Panc1 (cell line): ENCODE results near the gene CNBP. TPM values are rescaled to one million over a fixed set of nuclear protein-coding genes. Genes with fewer than 3 reads are reported as not detected.
A peak's percentile ranks its signal among the peaks of the same experiment; 100 is the strongest.

Experiments
- ATAC-seq: fragments of 200-7000 bp; cut with Tn5 transposase; 2 replicates; pipeline ENCODE4 v1.9.1; 2020; ENCODE audit warnings: mild to moderate bottlenecking, moderate library complexity
- Bru-seq: library from RNA; stranded (reverse); fragments of 400-500 nt; gene quantifications from one replicate; lab custom pipeline; 2021; lab: Mats Ljungman, UMichigan
- BruChase-seq, 2 experiments: library from RNA; stranded (reverse); fragments of 400-500 nt; gene quantifications; one replicate each; lab custom pipeline; 2021; lab: Mats Ljungman, UMichigan
- BruUV-seq: library from RNA; stranded (reverse); fragments of 400-500 nt; replicated peaks from 2 replicates; lab custom pipeline; 2021; lab: Mats Ljungman, UMichigan
- CTCF ChIA-PET: fragments of 300-600 bp; sonication (Branson Sonifier 250); formaldehyde crosslinking; loops from one replicate; lab custom pipeline; 2022; ENCODE audit warnings: antibody characterized with exemption; lab: Charles Lee
- POLR2A ChIA-PET: fragments of 300-600 bp; sonication (Branson Sonifier 250); formaldehyde crosslinking; loops from one replicate; lab custom pipeline; 2022; ENCODE audit warnings: antibody characterized with exemption; lab: Charles Lee
- DNase-seq: peaks from one replicate; pipeline ENCODE4 v3.0.0-alpha.2; 2010; ENCODE audit warnings: low read depth, low spot score
- H3K27ac ChIP-seq: 2 replicates; pipeline ENCODE4 v1.5.1; 2011; ENCODE audit warnings: mild to moderate bottlenecking, low read length, inconsistent platforms
- H3K27me3 ChIP-seq: fragments of 200-500 bp; sonication (Bioruptor generic); 2 replicates; pipeline ENCODE4 v1.6.0; 2014; ENCODE audit warnings: low read length, inconsistent platforms; ENCODE audit not compliant: control insufficient read depth, insufficient read depth
- H3K36me3 ChIP-seq: fragments of 200-500 bp; sonication (Bioruptor generic); 2 replicates; pipeline ENCODE4 v1.5.1; 2014; ENCODE audit warnings: inconsistent platforms, mild to moderate bottlenecking, low read length, moderate library complexity; ENCODE audit not compliant: control insufficient read depth, insufficient read depth
- H3K4me1 ChIP-seq: 2 replicates; pipeline ENCODE4 v1.5.1; 2011; ENCODE audit warnings: inconsistent platforms, mild to moderate bottlenecking, low read length, moderate library complexity; ENCODE audit not compliant: control insufficient read depth, insufficient read depth
- H3K4me3 ChIP-seq, 2 experiments: 2 replicates each; pipeline ENCODE4 v1.5.1; 2011 to 2012; ENCODE audit warnings: low read depth in 2 of 2, low read length in 2 of 2, mild to moderate bottlenecking in 2 of 2, inconsistent platforms in 1 of 2, moderate library complexity in 1 of 2
- H3K9me3 ChIP-seq: fragments of 200-500 bp; sonication (Bioruptor generic); 2 replicates; pipeline ENCODE4 v1.5.1; 2014; ENCODE audit warnings: low read depth, mild to moderate bottlenecking, inconsistent platforms, low read length, moderate library complexity; ENCODE audit not compliant: control insufficient read depth, insufficient read depth
- POLR2AphosphoS5 ChIP-seq: IDR thresholded peaks from 2 replicates; pipeline ENCODE4 v1.6.1; 2012; ENCODE audit warnings: mild to moderate bottlenecking, low read depth, low read length, moderate library complexity
- SIN3A ChIP-seq: IDR thresholded peaks from 2 replicates; pipeline ENCODE4 v1.6.1; 2012; ENCODE audit warnings: low read depth, mild to moderate bottlenecking, low read length, moderate library complexity, borderline replicate concordance; ENCODE audit not compliant: insufficient read depth
- TCF7L2 ChIP-seq: IDR thresholded peaks from 2 replicates; pipeline ENCODE4 v1.6.1; 2011; ENCODE audit warnings: mild to moderate bottlenecking, low read depth, low read length, inconsistent platforms
- in situ Hi-C: cut with HindIII; loops from 2 replicates; pipeline ENCODE4 v1.10.0; 2016; ENCODE audit warnings: low sequenced_read_pairs, low pct_unique_long_range_greater_than_20kb
- intact Hi-C: fragments of 100-400 bp; cut with micrococcal nuclease; formaldehyde crosslinking; loops from one replicate; pipeline ENCODE4 v1.10.0; 2022; ENCODE audit not compliant: unreplicated experiment
- long read RNA-seq: library from polyadenylated mRNA; unstranded; transcript quantifications from one replicate; pipeline ENCODE4 v2.0.0, GENCODE V29; 2021; ENCODE audit not compliant: unreplicated experiment
- polyA plus RNA-seq: library from polyadenylated mRNA; unstranded; fragments of >200 nt; gene quantifications from one replicate; pipeline ENCODE4 v1.2.1, GENCODE V29; 2012; ENCODE audit warnings: missing spikeins; ENCODE audit not compliant: insufficient read length
- total RNA-seq: library from RNA; stranded (reverse); gene quantifications from one replicate; pipeline ENCODE4 v1.2.1, GENCODE V29; 2021; ENCODE audit not compliant: unreplicated experiment
- TF ChIP-seq, protein P1 (sequence below): fragments of 450-650 bp; IDR thresholded peaks from 2 replicates; pipeline ENCODE4 v1.5.1; 2017; ENCODE audit warnings: mild to moderate bottlenecking
- TF ChIP-seq, protein P2 (sequence below), 2 experiments: IDR thresholded peaks; 2 replicates each; pipeline ENCODE4 v1.6.1; 2011 to 2012; ENCODE audit warnings: low read depth in 2 of 2, control low read depth in 1 of 2, low read length in 1 of 2, mild to moderate bottlenecking in 1 of 2, moderate library complexity in 1 of 2; ENCODE audit not compliant: insufficient read depth in 1 of 2

The CNBP gene
- total RNA-seq (355 TPM), Bru-seq, nascent RNA (percentile 99 among the genes with signal in this experiment), BruChase-seq, experiment 1, labeled RNA remaining after a 2-hour chase (percentile 99 among the genes with signal in this experiment), BruChase-seq, experiment 2, labeled RNA remaining after a 6-hour chase (percentile 99 among the genes with signal in this experiment)
- 390 TPM for polyA plus RNA-seq
- long read RNA-seq, transcript CNBP-201 (5 exons, 1,664 nt) = minor isoform, 198 of 826 reads
- long read RNA-seq, transcript CNBP-207 (5 exons, 1,626 nt) = major isoform, 261 of 826 reads
- long read RNA-seq, transcript CNBP-204 (5 exons, 1,641 nt) = minor isoform, 75 of 826 reads
- long read RNA-seq, transcript CNBP-208 (5 exons, 1,549 nt) = minor isoform, 24 of 826 reads
- long read RNA-seq, partial matches to known transcripts = 9 of 826 reads
- long read RNA-seq, other reads (novel, unspliced or antisense) = 240 of 826 reads

DNA sequence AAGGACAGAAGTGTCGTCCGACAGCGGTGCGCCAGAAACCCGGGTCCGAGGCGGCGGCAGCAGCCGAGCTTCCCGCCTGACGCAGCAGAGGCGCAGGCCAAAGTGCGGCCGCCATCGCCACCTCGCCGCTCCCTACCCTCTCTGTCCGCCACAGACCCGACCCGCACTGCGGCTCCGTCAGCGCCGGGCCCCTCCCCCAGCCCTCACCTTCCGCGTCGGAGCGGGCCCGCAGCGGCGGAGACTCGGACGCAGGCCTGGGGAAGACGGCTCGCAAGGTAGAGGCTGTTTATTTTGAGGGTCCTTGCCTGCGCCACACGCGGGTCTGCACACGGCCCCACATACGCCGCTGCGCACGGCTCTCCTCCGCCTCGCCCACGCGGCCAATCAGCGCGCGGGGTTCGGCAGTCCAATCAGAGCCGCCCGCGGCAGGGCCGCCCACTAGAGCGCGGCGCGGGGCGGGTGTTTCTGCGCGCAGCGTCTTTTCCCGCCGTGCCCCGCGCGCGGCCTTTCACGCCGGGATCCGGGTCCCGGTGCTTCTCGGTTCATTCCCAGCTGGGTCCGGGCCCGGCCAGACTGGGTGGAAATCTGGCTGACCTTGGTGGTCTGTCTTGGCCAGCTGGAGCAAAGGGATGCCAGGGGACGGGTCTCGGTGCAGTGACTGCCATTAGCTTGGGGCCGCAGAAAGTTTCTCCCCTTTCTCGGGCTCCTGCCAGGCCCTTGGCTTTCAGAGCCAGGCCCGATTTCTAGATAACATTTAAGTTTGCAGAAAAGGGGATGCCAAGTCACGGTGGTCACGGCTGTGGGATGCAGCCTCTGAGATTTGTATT lies at the start of gene CNBP:
Gene CNBP (minus strand): TSS at position 328 of the 827 bp plus-strand sequence. CDS start 12,139 bp downstream, outside the sequence.
- in situ Hi-C loops = no loop called here
- ChIA-PET CTCF (interaction anchor here (0.7 kb wide), 1 partner anchor 41 kb away, joined by 3 read pairs; no protein-coding TSS in a partner anchor), POLR2A (interaction anchor here (0.6 kb wide), 1 partner anchor 56 kb away, joined by 3 read pairs; no protein-coding TSS in a partner anchor)
- no peaks in the 10 kb centered on the region for H3K27me3 ChIP-seq
- ATAC-seq (peak; percentile 98), DNase-seq (no peak)
- intact Hi-C loops = loop anchor here (5.0 kb wide), 2 partner anchors 44 to 64 kb away; partner anchors contain the start of gene COPG1
- TF ChIP-seq, protein P1, sequence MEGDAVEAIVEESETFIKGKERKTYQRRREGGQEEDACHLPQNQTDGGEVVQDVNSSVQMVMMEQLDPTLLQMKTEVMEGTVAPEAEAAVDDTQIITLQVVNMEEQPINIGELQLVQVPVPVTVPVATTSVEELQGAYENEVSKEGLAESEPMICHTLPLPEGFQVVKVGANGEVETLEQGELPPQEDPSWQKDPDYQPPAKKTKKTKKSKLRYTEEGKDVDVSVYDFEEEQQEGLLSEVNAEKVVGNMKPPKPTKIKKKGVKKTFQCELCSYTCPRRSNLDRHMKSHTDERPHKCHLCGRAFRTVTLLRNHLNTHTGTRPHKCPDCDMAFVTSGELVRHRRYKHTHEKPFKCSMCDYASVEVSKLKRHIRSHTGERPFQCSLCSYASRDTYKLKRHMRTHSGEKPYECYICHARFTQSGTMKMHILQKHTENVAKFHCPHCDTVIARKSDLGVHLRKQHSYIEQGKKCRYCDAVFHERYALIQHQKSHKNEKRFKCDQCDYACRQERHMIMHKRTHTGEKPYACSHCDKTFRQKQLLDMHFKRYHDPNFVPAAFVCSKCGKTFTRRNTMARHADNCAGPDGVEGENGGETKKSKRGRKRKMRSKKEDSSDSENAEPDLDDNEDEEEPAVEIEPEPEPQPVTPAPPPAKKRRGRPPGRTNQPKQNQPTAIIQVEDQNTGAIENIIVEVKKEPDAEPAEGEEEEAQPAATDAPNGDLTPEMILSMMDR = no peak
- TF ChIP-seq POLR2AphosphoS5 = peak; percentile 98
- TF ChIP-seq, protein P2, sequence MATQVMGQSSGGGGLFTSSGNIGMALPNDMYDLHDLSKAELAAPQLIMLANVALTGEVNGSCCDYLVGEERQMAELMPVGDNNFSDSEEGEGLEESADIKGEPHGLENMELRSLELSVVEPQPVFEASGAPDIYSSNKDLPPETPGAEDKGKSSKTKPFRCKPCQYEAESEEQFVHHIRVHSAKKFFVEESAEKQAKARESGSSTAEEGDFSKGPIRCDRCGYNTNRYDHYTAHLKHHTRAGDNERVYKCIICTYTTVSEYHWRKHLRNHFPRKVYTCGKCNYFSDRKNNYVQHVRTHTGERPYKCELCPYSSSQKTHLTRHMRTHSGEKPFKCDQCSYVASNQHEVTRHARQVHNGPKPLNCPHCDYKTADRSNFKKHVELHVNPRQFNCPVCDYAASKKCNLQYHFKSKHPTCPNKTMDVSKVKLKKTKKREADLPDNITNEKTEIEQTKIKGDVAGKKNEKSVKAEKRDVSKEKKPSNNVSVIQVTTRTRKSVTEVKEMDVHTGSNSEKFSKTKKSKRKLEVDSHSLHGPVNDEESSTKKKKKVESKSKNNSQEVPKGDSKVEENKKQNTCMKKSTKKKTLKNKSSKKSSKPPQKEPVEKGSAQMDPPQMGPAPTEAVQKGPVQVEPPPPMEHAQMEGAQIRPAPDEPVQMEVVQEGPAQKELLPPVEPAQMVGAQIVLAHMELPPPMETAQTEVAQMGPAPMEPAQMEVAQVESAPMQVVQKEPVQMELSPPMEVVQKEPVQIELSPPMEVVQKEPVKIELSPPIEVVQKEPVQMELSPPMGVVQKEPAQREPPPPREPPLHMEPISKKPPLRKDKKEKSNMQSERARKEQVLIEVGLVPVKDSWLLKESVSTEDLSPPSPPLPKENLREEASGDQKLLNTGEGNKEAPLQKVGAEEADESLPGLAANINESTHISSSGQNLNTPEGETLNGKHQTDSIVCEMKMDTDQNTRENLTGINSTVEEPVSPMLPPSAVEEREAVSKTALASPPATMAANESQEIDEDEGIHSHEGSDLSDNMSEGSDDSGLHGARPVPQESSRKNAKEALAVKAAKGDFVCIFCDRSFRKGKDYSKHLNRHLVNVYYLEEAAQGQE (IDR thresholded peaks at IDR 0.05; ENCODE audit: insufficient read depth in 1 of 2, low read depth in 2 of 2, low read length in 1 of 2) = 0 out of 4 replicates have a peak, but pooled peaks of 1 of the 2 experiments have one; percentile 9
- TF ChIP-seq SIN3A = peak; percentile 90
- peak within 1 kb of the TSS; percentile 98 for H3K27ac ChIP-seq
- BruUV-seq = no TSS peak
- no peaks in the 10 kb centered on the region for H3K9me3 ChIP-seq
- peaks cover 13% of the 10 kb centered on the region for H3K36me3 ChIP-seq
- peaks cover 25% of the 10 kb centered on the region for H3K4me1 ChIP-seq
- H3K4me3 ChIP-seq = peak within 1 kb of the TSS; percentile 76

DNA sequence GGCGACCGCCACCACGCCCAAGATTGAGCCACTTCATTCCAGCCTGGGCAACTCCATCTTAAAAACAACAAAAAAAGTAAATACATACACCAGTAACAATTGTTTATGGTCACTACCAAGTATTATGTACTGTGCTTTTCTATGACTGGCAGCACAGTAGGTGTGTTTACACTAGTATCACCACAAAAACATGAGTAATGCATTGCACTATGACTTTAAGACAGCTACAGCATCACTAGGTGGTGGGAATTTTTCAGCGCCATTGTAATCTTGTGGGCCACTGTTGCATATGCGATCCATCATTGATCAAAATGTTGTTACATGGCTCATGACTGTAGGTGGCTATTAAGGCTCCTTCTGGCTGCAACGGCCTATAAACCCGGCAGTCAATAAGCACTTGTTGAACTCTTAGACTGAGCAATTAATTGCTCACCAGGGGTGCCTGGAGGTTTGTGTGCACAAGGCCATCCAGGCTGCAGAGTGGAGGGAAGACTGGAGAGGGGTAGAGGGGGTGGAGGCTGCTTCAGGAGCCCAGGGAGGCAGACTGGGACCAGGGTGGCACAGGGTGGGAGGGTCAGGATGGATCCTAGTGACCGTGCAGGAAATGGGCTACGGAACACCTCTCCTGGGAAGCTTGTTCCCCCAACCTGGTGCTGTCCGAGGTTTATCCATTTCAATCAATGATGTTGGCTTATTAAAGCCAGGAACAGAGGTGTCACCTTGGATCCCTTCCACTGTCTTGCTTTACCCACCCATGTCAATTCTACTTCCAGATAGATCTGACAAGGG lies 47.8 kb upstream of the CNBP start:
- Histone ChIP-seq H3K4me1 (peaks cover 46% of the 10 kb centered on the region), H3K27ac (peak overlapping the region; percentile 94), H3K9me3 (no peaks in the 10 kb centered on the region), H3K27me3 (no peaks in the 10 kb centered on the region), H3K4me3 (no peak overlapping the region), H3K36me3 (no peaks in the 10 kb centered on the region)
- ATAC-seq (peak; percentile 65), DNase-seq (peak; percentile 41)
- TF ChIP-seq, protein P1 = no peak
- TF ChIP-seq, protein P2 (IDR thresholded peaks at IDR 0.05; ENCODE audit: insufficient read depth in 1 of 2, low read depth in 2 of 2, low read length in 1 of 2) = peak; percentile 52 to 59; a peak in 3 of 4 replicates
- TF ChIP-seq SIN3A = no peak
- peak; percentile 54; the same call in 1 of the 2 replicates for TF ChIP-seq TCF7L2
- TF ChIP-seq POLR2AphosphoS5 = no peak
- intact Hi-C loops = no loop called here
- in situ Hi-C loops = no loop called here
- BruUV-seq = no TSS peak
- CTCF ChIA-PET = interaction anchor here (1.1 kb wide), 1 partner anchor 14 kb away, joined by 7 read pairs; no protein-coding TSS in a partner anchor
- POLR2A ChIA-PET = interaction anchor here (0.6 to 0.7 kb wide), 2 partner anchors 168 to 352 kb away, joined by 4 to 7 read pairs; no protein-coding TSS in a partner anchor
